Right atrium auricular region (tissue), 2 donors: Measurements from ENCODE around the gene RCHY1. TPM values are rescaled to one million over a fixed set of nuclear protein-coding genes. Genes with fewer than 3 reads are reported as not detected.

ENCODE experiments used
- DNase-seq: peaks from one replicate; pipeline ENCODE4 v3.0.0-alpha.2; 2019; ENCODE audit warnings: low spot score
- H3K27ac ChIP-seq, 2 donors: fragments of 200-600 bp; sonication (generic); 1 replicate in 1 of 2; 2 replicates in 1 of 2; pipeline ENCODE4 v1.5.1; 2016 to 2019
- H3K27me3 ChIP-seq, 2 donors: fragments of 200-600 bp; sonication (generic); one replicate each; pipeline versions ENCODE4 v1.5.1 to v1.6.0; 2017 to 2019
- H3K36me3 ChIP-seq: fragments of 200-600 bp; sonication (generic); one replicate; pipeline ENCODE4 v1.5.1; 2016
- H3K4me1 ChIP-seq, 2 donors: fragments of 200-600 bp; sonication (generic); one replicate each; pipeline versions ENCODE4 v1.5.1 to v1.6.0; 2017 to 2019
- H3K4me3 ChIP-seq, 2 donors: fragments of 200-600 bp; sonication (generic); 1 replicate in 1 of 2; 2 replicates in 1 of 2; pipeline ENCODE4 v1.5.1; 2017 to 2019; ENCODE audit warnings: mild to moderate bottlenecking in 1 of 2, moderate library complexity in 1 of 2
- H3K9me3 ChIP-seq, 2 donors: fragments of 200-600 bp; sonication (generic); one replicate each; pipeline ENCODE4 v1.5.1; 2019
- total RNA-seq, 2 donors: library from RNA; depleted of rRNA; stranded (reverse); fragments of >200 nt; gene quantifications; one replicate each; pipeline ENCODE4 v1.1.0, GENCODE V29; 2016
- TF ChIP-seq, protein P1 (sequence below), 2 donors: fragments of 200-600 bp; sonication (generic); IDR thresholded peaks; one replicate each; pipeline ENCODE4 v1.5.1; 2019; ENCODE audit warnings: antibody characterized with exemption in 2 of 2

RCHY1 gene
- total RNA-seq, 2 donors from 2014 or later = 28.6 to 36.3 TPM

DNA sequence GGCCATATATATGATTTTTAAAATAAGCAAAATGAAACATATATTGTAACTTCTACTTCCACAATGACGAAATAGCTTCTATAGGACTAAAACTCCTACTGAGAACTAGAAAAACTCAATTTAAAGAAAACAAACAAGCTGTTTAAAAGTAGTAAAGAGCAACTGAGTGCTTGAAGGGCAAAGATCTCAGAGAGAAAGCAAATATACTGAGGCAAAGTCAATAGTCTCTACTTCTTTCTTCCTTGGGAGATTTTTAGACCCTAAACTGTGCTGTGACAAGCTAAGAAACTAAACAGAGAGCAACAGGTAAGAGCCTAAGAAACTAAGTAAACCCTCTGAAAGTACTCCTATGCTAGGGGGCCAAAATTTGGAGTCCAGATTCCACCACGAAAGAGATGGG is 8.6 kb downstream of the RCHY1 start:
- Histone ChIP-seq H3K27ac (no peak overlapping the region), H3K9me3 (no peaks in the 10 kb centered on the region), H3K27me3 (no peaks in the 10 kb centered on the region), H3K4me1 (peaks cover 0 to 13% of the 10 kb centered on the region in 2 donors), H3K4me3 (no peak overlapping the region), H3K36me3 (peaks cover 12% of the 10 kb centered on the region)
- no peak for DNase-seq
- TF ChIP-seq, protein P1, sequence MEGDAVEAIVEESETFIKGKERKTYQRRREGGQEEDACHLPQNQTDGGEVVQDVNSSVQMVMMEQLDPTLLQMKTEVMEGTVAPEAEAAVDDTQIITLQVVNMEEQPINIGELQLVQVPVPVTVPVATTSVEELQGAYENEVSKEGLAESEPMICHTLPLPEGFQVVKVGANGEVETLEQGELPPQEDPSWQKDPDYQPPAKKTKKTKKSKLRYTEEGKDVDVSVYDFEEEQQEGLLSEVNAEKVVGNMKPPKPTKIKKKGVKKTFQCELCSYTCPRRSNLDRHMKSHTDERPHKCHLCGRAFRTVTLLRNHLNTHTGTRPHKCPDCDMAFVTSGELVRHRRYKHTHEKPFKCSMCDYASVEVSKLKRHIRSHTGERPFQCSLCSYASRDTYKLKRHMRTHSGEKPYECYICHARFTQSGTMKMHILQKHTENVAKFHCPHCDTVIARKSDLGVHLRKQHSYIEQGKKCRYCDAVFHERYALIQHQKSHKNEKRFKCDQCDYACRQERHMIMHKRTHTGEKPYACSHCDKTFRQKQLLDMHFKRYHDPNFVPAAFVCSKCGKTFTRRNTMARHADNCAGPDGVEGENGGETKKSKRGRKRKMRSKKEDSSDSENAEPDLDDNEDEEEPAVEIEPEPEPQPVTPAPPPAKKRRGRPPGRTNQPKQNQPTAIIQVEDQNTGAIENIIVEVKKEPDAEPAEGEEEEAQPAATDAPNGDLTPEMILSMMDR (IDR thresholded peaks at IDR 0.05) = no peak

DNA sequence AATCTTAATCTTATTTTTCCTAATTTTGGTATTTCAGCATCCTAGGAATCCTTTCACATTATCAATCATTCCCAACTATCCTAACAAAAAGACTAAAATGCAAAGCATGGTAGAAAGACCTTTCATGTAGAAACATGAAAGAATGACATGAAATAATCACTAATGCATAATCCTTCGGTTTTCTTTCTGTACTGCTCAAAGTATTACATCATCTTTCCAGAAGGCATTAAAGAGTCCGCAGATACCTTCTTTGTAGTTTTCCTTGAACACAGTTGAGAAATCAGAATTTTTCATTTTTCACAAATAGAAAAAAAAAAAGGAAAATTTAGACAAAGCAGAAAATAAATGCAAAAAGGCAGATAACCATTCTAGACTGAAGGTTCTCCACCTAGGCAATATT is 11.5 kb downstream of the RCHY1 start:
- H3K4me3 ChIP-seq = no peak overlapping the region
- no peaks in the 10 kb centered on the region for H3K9me3 ChIP-seq
- DNase-seq = no peak
- H3K4me1 ChIP-seq = no peaks in the 10 kb centered on the region
- H3K27ac ChIP-seq = no peak overlapping the region
- no peaks in the 10 kb centered on the region for H3K27me3 ChIP-seq
- TF ChIP-seq, protein P1 (IDR thresholded peaks at IDR 0.05) = no peak
- H3K36me3 ChIP-seq = peaks cover 23% of the 10 kb centered on the region

DNA sequence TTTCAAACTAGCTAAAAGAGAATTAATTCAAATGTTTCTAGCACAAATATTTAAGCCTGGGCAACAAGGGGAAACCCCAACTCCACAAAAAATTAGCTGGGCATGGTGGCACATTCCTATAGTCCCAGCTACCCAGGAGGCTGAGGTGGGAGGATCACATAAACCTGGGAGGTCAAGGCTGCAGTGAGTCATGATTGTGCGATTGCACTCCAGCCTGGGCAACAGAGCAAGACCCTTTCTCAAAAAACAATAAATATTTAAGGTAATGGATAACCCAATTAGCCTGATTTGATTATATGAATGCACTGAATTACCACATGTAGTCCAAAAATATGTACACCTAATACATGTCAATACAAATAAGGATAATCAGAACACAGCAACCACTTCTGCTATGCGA is 14.3 kb downstream of the RCHY1 start:
- DNase-seq = no peak
- no peaks in the 10 kb centered on the region for H3K4me1 ChIP-seq
- H3K4me3 ChIP-seq = no peak overlapping the region
- H3K9me3 ChIP-seq = no peaks in the 10 kb centered on the region
- H3K36me3 ChIP-seq = peaks cover 14% of the 10 kb centered on the region
- no peaks in the 10 kb centered on the region for H3K27me3 ChIP-seq
- TF ChIP-seq, protein P1 (IDR thresholded peaks at IDR 0.05) = no peak
- no peak overlapping the region for H3K27ac ChIP-seq

DNA sequence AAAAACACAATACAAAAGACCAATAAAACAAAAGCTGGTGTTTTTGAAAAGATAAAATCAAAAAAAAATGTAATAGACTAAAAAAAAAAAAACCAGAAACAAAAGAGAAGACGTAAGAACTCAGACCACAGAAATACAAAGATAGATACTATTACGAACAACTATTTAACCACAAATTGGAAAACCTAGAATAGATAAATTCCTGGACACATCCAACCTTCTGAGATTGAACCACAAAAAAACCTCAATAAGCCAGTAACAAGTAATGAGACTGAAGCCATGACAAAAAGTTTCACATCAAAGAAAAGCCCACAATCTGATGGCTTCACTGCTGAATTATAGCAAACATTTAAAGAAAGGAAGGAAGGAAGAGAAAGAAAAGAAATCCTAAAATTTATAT is 16.2 kb downstream of the RCHY1 start:
- Histone ChIP-seq H3K27ac (no peak overlapping the region), H3K9me3 (no peaks in the 10 kb centered on the region), H3K4me1 (peaks cover 0 to 8% of the 10 kb centered on the region in 2 donors), H3K36me3 (peaks cover 16% of the 10 kb centered on the region), H3K4me3 (no peak overlapping the region), H3K27me3 (no peaks in the 10 kb centered on the region)
- DNase-seq = no peak
- TF ChIP-seq, protein P1 (IDR thresholded peaks at IDR 0.05) = no peak

DNA sequence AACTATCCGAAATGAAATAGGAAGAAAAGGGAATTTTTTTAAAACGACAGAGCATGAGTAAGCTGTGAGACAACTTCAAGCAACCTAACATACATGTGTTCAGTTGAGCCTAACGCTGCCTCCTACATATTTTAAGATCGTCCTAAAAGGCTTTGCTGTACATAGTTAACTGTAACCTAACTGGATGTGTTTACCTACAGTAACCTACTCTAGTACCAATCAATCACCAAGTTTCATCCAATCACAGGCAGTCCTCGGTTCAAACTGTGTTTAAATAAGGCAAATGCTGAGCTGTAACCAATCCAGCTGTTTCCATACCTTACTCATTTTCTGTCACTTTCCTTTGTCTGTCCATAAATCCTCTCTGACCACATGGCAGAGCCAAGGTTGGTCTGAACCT is 17.1 kb downstream of the RCHY1 start:
- no peak for DNase-seq
- Histone ChIP-seq H3K9me3 (no peaks in the 10 kb centered on the region), H3K4me3 (no peak overlapping the region), H3K36me3 (peaks cover 26% of the 10 kb centered on the region), H3K4me1 (peaks cover 0 to 8% of the 10 kb centered on the region in 2 donors), H3K27ac (no peak overlapping the region), H3K27me3 (no peaks in the 10 kb centered on the region)
- TF ChIP-seq, protein P1 (IDR thresholded peaks at IDR 0.05) = no peak

DNA sequence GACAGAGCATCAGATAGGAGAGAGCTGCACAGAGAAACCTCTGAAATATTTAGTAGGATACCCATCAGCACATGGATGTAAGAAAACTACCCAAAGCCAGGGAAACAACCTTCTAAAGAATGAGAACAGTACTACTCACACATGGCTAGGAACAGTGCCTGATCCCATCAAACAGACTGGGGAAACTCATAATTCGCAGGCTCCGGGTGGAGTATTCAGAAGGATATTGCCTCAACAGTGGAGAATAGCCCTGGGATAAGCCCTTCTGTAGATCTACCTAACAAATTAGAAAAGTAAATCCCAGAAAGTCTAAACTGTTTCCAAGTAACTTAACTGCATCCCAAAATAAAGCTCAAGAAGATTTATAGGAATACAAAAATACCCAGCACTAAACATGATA is 17.8 kb downstream of the RCHY1 start:
- H3K27ac ChIP-seq = no peak overlapping the region
- no peaks in the 10 kb centered on the region for H3K27me3 ChIP-seq
- peaks cover 0 to 8% of the 10 kb centered on the region in 2 donors for H3K4me1 ChIP-seq
- TF ChIP-seq, protein P1 (IDR thresholded peaks at IDR 0.05) = no peak
- no peak overlapping the region for H3K4me3 ChIP-seq
- no peaks in the 10 kb centered on the region for H3K9me3 ChIP-seq
- peaks cover 33% of the 10 kb centered on the region for H3K36me3 ChIP-seq
- no peak for DNase-seq
